ENCODE measurements around the gene MAP4. TPM values are rescaled to one million over a fixed set of nuclear protein-coding genes. Genes with fewer than 3 reads are reported as not detected.

MAP4 gene
- total and polyA plus RNA-seq, 11 donors: 206 to 1,422 (median 771) TPM

GRCh38 chr3:47857151-47857550, 159.1 kb downstream of the MAP4 start:
- no peak for TF ChIP-seq POLR2A (IDR thresholded peaks at IDR 0.05)
- TF ChIP-seq CTCF (IDR thresholded peaks at IDR 0.05): no peak
- WGBS, 4 donors: 88 to 92% (median 89%) methylated on average over 2 of the region's 2 CpGs
- H3K27ac ChIP-seq: no peak overlapping the region
- intact Hi-C loops (cut with DNase I): no loop called here
- H3K4me1 ChIP-seq: peaks cover 0 to 17% (median 0%) of the 10 kb centered on the region in 12 donors
- H3K4me3 ChIP-seq: no peak overlapping the region
- ATAC-seq (no peak), DNase-seq (no peak)
- no peaks in the 10 kb centered on the region for H3K27me3 ChIP-seq
- peaks cover 0 to 98% (median 91%) of the 10 kb centered on the region in 9 donors for H3K36me3 ChIP-seq
- no peaks in the 10 kb centered on the region for H3K9me3 ChIP-seq

GRCh38 chr3:47856669-47857068, 159.5 kb downstream of the MAP4 start:
- DNase-seq (no peak), ATAC-seq (no peak)
- Histone ChIP-seq H3K4me3 (no peak overlapping the region), H3K27ac (no peak overlapping the region), H3K36me3 (peaks cover 0 to 98% (median 91%) of the 10 kb centered on the region in 9 donors), H3K4me1 (peaks cover 0 to 17% (median 3%) of the 10 kb centered on the region in 12 donors), H3K27me3 (no peaks in the 10 kb centered on the region), H3K9me3 (no peaks in the 10 kb centered on the region)
- TF ChIP-seq POLR2A (IDR thresholded peaks at IDR 0.05) (no peak), CTCF (IDR thresholded peaks at IDR 0.05) (no peak)
- intact Hi-C loops (cut with DNase I): no loop called here
- WGBS, 4 donors: 83 to 91% (median 89%) methylated on average over 7 to 11 of the region's 11 CpGs

- peaks cover 0 to 98% (median 91%) of the 10 kb centered on the region in 9 donors for H3K36me3 ChIP-seq
- H3K27ac ChIP-seq: peak overlapping the region in 2 of 12 donors; percentile 14 to 17
- TF ChIP-seq POLR2A (IDR thresholded peaks at IDR 0.05): no peak
- TF ChIP-seq CTCF (IDR thresholded peaks at IDR 0.05): no peak
- no peaks in the 10 kb centered on the region for H3K9me3 ChIP-seq
- no peaks in the 10 kb centered on the region for H3K27me3 ChIP-seq
- H3K4me1 ChIP-seq: peaks cover 0 to 17% (median 5%) of the 10 kb centered on the region in 12 donors
- no peak overlapping the region for H3K4me3 ChIP-seq
- 79 to 90% (median 86%) methylated on average over 19 to 21 of the region's 21 CpGs for WGBS, 4 donors
- DNase-seq (no peak), ATAC-seq (peak in 2 of 4 donors; percentile 17 to 21)
- intact Hi-C loops (cut with DNase I): no loop called here
These were observed 160.5 kb downstream of the MAP4 start for GRCh38 chr3:47855461-47856383.

GRCh38 chr3:47854720-47855455, 161.3 kb downstream of the MAP4 start:
- H3K4me3 ChIP-seq: no peak overlapping the region
- H3K36me3 ChIP-seq: peaks cover 0 to 98% (median 91%) of the 10 kb centered on the region in 9 donors
- WGBS, 4 donors: 90 to 91% (median 90%) methylated on average over 9 to 14 of the region's 14 CpGs
- no peaks in the 10 kb centered on the region for H3K27me3 ChIP-seq
- intact Hi-C loops (cut with DNase I): no loop called here
- H3K9me3 ChIP-seq: no peaks in the 10 kb centered on the region
- H3K27ac ChIP-seq: peak overlapping the region in 1 of 12 donors; percentile 17
- ATAC-seq: no peak
- TF ChIP-seq POLR2A (IDR thresholded peaks at IDR 0.05) (no peak), CTCF (IDR thresholded peaks at IDR 0.05) (no peak)
- DNase-seq: no peak
- H3K4me1 ChIP-seq: peaks cover 0 to 12% (median under 1%) of the 10 kb centered on the region in 12 donors

All from heart left ventricle (tissue), 16 donors.